WTC11 (cell line): ENCODE results near the gene REPIN1. TPM values are rescaled to one million over a fixed set of nuclear protein-coding genes. Genes with fewer than 3 reads are reported as not detected.
A peak's percentile ranks its signal among the peaks of the same experiment; 100 is the strongest.

Experiments used
- ATAC-seq: fragments of 200-7000 bp; cut with Tn5 transposase; 2 replicates; pipeline ENCODE4 v1.10.0; 2021; ENCODE audit warnings: mild to moderate bottlenecking, moderate library complexity
- CTCF ChIA-PET: fragments of 300-600 bp; sonication (Branson Sonifier 250); formaldehyde crosslinking; loops from one replicate; lab custom pipeline; 2021; ENCODE audit warnings: antibody characterized with exemption; lab: Charles Lee
- POLR2A ChIA-PET: fragments of 350-600 bp; sonication (Branson Sonifier 250); formaldehyde crosslinking; loops from one replicate; lab custom pipeline; 2021; ENCODE audit warnings: antibody characterized with exemption; lab: Charles Lee
- DNase-seq: peaks from one replicate; pipeline ENCODE4 v3.0.0; 2021; ENCODE audit warnings: low spot score
- H3K27ac Mint-ChIP-seq: 2 replicates; pipeline ENCODE4 v1.8.0; 2021; ENCODE audit warnings: mixed read lengths
- H3K27me3 Mint-ChIP-seq: 2 replicates; pipeline ENCODE4 v1.8.0; 2021; ENCODE audit warnings: low read depth, mild to moderate bottlenecking, moderate library complexity, mixed read lengths
- H3K36me3 Mint-ChIP-seq: 2 replicates; pipeline ENCODE4 v1.8.0; 2021; ENCODE audit warnings: mixed read lengths
- H3K4me1 Mint-ChIP-seq: 2 replicates; pipeline ENCODE4 v1.8.0; 2022; ENCODE audit warnings: mixed read lengths
- H3K4me3 Mint-ChIP-seq: 2 replicates; pipeline ENCODE4 v1.8.0; 2021; ENCODE audit warnings: mild to moderate bottlenecking, moderate library complexity, mixed read lengths
- H3K9me3 Mint-ChIP-seq: 2 replicates; pipeline ENCODE4 v1.8.0; 2021; ENCODE audit warnings: mixed read lengths
- ETV6 ChIP-seq: sonication (generic); formaldehyde crosslinking; IDR thresholded peaks from 2 replicates; pipeline ENCODE4 v1.8.1; 2022; ENCODE audit warnings: mild to moderate bottlenecking, missing genetic modification reagents
- FOXK1 ChIP-seq: sonication (generic); formaldehyde crosslinking; IDR thresholded peaks from 2 replicates; pipeline ENCODE4 v1.8.0; 2022; ENCODE audit warnings: mild to moderate bottlenecking, moderate library complexity, missing genetic modification reagents
- FOXP1 ChIP-seq: sonication (generic); formaldehyde crosslinking; IDR thresholded peaks from 2 replicates; pipeline ENCODE4 v1.8.0; 2022; ENCODE audit warnings: missing genetic modification reagents, mild to moderate bottlenecking, moderate library complexity, borderline replicate concordance
- GABPB1 ChIP-seq: sonication (generic); formaldehyde crosslinking; IDR thresholded peaks from 2 replicates; pipeline ENCODE4 v1.8.1; 2023; ENCODE audit warnings: mild to moderate bottlenecking, missing genetic modification reagents
- JUN ChIP-seq: sonication (generic); formaldehyde crosslinking; IDR thresholded peaks from 2 replicates; pipeline ENCODE4 v1.8.0; 2023; ENCODE audit warnings: mild to moderate bottlenecking, missing genetic modification reagents
- KAT7 ChIP-seq: sonication (generic); formaldehyde crosslinking; IDR thresholded peaks from 2 replicates; pipeline ENCODE4 v1.8.1; 2023; ENCODE audit warnings: missing genetic modification reagents, mild to moderate bottlenecking, borderline replicate concordance
- MYBL2 ChIP-seq: sonication (generic); formaldehyde crosslinking; IDR thresholded peaks from 2 replicates; pipeline ENCODE4 v1.8.1; 2023; ENCODE audit warnings: mild to moderate bottlenecking, moderate library complexity, missing genetic modification reagents
- NFATC4 ChIP-seq: fragments of 250-450 bp; sonication (Bioruptor Pico); IDR thresholded peaks from 2 replicates; pipeline ENCODE4 v1.9.0; 2021; ENCODE audit warnings: mild to moderate bottlenecking
- ZBTB21 ChIP-seq: sonication (generic); formaldehyde crosslinking; IDR thresholded peaks from 2 replicates; pipeline ENCODE4 v1.8.1; 2023; ENCODE audit warnings: mild to moderate bottlenecking, missing genetic modification reagents, borderline replicate concordance
- total RNA-seq: library from RNA; stranded (reverse); gene quantifications from 3 replicates; pipeline ENCODE4 v1.2.3, GENCODE V29; 2021
- TF ChIP-seq, protein P1 (sequence below): sonication (generic); formaldehyde crosslinking; conservative IDR thresholded peaks from 2 replicates; pipeline ENCODE4 v1.8.1; 2023; ENCODE audit warnings: mild to moderate bottlenecking, low read depth, missing genetic modification reagents, moderate library complexity
- TF ChIP-seq, protein P2 (sequence below): fragments of 250-450 bp; sonication (Bioruptor Pico); IDR thresholded peaks from 2 replicates; pipeline ENCODE4 v1.9.0; 2021; ENCODE audit warnings: mild to moderate bottlenecking
- TF ChIP-seq, protein P3 (sequence below): fragments of 250-450 bp; sonication (Bioruptor Pico); IDR thresholded peaks from 2 replicates; pipeline ENCODE4 v2.1.2; 2022; ENCODE audit warnings: mild to moderate bottlenecking, moderate library complexity
- TF ChIP-seq, protein P4 (sequence below): sonication (generic); formaldehyde crosslinking; IDR thresholded peaks from 2 replicates; pipeline ENCODE4 v1.8.1; 2022; ENCODE audit warnings: low read depth, missing genetic modification reagents, borderline replicate concordance
- TF ChIP-seq, protein P5 (sequence below): sonication (generic); formaldehyde crosslinking; IDR thresholded peaks from 2 replicates; pipeline ENCODE4 v1.8.1; 2023; ENCODE audit warnings: mild to moderate bottlenecking, missing genetic modification reagents

The REPIN1 gene
- total RNA-seq, 1 experiment from 2014 or later, result 130 TPM

DNA sequence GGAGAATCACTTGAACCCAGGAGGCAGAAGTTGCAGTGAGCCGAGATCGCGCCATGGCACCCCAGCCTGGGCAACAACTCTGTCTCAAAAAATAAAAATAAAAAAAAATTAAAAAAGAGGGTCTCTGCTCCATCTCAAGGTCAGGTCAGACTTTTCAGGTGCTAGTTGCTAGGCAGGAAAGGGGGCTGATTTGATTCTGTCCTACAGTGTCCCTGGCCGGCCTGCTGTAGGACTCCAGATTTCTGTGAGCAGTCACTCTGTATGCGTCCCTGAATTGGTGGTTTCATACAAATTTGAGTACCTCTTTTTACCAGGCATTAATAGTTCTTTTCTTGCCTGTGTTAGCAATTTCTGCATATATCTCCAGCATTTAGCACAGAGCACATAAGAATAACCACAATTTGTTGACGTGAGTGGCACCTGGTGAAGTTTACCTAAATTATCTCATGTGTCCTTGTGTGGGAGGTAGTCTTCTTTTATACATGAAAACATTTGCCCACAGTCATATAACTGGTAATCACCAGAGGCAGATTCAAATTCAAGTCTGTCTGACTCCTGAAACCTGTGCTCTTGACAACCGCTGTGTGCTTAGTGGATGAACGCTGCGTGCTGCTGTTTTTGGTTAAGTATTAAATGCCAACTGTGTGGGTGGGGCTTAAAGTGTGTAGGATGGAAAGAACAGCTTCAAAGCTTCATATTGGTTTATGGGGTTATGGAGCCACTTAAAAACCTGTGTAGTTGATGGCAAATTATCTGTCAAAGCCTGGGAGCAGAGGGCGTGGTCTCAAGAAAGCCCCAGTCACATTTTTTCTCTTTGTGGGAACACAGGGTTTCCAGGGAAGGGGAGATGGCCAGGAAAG lies 7.3 kb downstream of the REPIN1 start:
- no peaks in the 10 kb centered on the region for H3K27me3 Mint-ChIP-seq
- CTCF ChIA-PET, result no interaction called here
- peak; percentile 4 for DNase-seq
- no peak for ATAC-seq
- no peak for TF ChIP-seq MYBL2 (CRISPR knock-in tag)
- no peak for TF ChIP-seq ZBTB21 (CRISPR knock-in tag)
- no peak for TF ChIP-seq GABPB1
- TF ChIP-seq, protein P1, sequence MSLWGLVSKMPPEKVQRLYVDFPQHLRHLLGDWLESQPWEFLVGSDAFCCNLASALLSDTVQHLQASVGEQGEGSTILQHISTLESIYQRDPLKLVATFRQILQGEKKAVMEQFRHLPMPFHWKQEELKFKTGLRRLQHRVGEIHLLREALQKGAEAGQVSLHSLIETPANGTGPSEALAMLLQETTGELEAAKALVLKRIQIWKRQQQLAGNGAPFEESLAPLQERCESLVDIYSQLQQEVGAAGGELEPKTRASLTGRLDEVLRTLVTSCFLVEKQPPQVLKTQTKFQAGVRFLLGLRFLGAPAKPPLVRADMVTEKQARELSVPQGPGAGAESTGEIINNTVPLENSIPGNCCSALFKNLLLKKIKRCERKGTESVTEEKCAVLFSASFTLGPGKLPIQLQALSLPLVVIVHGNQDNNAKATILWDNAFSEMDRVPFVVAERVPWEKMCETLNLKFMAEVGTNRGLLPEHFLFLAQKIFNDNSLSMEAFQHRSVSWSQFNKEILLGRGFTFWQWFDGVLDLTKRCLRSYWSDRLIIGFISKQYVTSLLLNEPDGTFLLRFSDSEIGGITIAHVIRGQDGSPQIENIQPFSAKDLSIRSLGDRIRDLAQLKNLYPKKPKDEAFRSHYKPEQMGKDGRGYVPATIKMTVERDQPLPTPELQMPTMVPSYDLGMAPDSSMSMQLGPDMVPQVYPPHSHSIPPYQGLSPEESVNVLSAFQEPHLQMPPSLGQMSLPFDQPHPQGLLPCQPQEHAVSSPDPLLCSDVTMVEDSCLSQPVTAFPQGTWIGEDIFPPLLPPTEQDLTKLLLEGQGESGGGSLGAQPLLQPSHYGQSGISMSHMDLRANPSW (CRISPR knock-in tag), result no peak
- no peak for TF ChIP-seq ETV6 (CRISPR knock-in tag)
- TF ChIP-seq, all 79 proteins: peak for 0
- Mint-ChIP-seq H3K27ac (peak overlapping the region; percentile 88), H3K4me3 (no peak overlapping the region), H3K36me3 (peaks cover 27% of the 10 kb centered on the region), H3K9me3 (no peaks in the 10 kb centered on the region), H3K4me1 (peaks cover 67% of the 10 kb centered on the region)
- POLR2A ChIA-PET, result no interaction called here

DNA sequence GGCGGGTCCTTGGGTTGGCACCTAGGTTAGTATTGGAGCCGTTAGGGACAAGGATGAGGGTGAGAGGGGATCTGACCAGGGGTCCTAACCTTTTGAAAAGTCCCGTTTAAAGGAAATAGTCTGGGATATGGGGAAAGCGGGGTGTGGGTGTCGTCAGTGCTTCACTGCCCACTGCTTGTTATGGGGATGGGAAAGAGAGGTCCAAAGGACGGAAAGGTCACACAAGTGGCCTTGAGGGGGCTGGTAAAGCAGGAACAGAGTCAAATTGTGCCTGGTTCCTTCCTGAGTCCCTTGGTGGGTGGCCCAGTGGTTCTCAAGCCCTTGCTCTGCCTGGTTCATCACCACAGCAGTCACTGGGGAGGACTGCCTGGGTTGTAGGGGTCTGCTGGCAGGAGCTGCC lies 7.9 kb downstream of the REPIN1 start:
- Mint-ChIP-seq H3K4me3 (no peak overlapping the region), H3K36me3 (peaks cover 26% of the 10 kb centered on the region), H3K9me3 (no peaks in the 10 kb centered on the region), H3K4me1 (peaks cover 72% of the 10 kb centered on the region), H3K27ac (peak overlapping the region; percentile 88; the same call in 1 of the 2 replicates), H3K27me3 (no peaks in the 10 kb centered on the region)
- ChIA-PET POLR2A (no interaction called here), CTCF (interaction anchor here (1.8 to 2.3 kb wide), 2 partner anchors 12 to 36 kb away, joined by 6 to 7 read pairs; no protein-coding TSS in a partner anchor)
- TF ChIP-seq FOXK1 (CRISPR knock-in tag) (no peak), JUN (CRISPR knock-in tag) (no peak), FOXP1 (CRISPR knock-in tag) (no peak), NFATC4 (CRISPR knock-in tag) (no peak; the same call in 1 of the 2 replicates), KAT7 (CRISPR knock-in tag) (no peak)
- TF ChIP-seq, protein P2, sequence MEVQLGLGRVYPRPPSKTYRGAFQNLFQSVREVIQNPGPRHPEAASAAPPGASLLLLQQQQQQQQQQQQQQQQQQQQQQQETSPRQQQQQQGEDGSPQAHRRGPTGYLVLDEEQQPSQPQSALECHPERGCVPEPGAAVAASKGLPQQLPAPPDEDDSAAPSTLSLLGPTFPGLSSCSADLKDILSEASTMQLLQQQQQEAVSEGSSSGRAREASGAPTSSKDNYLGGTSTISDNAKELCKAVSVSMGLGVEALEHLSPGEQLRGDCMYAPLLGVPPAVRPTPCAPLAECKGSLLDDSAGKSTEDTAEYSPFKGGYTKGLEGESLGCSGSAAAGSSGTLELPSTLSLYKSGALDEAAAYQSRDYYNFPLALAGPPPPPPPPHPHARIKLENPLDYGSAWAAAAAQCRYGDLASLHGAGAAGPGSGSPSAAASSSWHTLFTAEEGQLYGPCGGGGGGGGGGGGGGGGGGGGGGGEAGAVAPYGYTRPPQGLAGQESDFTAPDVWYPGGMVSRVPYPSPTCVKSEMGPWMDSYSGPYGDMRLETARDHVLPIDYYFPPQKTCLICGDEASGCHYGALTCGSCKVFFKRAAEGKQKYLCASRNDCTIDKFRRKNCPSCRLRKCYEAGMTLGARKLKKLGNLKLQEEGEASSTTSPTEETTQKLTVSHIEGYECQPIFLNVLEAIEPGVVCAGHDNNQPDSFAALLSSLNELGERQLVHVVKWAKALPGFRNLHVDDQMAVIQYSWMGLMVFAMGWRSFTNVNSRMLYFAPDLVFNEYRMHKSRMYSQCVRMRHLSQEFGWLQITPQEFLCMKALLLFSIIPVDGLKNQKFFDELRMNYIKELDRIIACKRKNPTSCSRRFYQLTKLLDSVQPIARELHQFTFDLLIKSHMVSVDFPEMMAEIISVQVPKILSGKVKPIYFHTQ, result peak; percentile 46; the same call in 1 of the 2 replicates
- TF ChIP-seq, protein P3, sequence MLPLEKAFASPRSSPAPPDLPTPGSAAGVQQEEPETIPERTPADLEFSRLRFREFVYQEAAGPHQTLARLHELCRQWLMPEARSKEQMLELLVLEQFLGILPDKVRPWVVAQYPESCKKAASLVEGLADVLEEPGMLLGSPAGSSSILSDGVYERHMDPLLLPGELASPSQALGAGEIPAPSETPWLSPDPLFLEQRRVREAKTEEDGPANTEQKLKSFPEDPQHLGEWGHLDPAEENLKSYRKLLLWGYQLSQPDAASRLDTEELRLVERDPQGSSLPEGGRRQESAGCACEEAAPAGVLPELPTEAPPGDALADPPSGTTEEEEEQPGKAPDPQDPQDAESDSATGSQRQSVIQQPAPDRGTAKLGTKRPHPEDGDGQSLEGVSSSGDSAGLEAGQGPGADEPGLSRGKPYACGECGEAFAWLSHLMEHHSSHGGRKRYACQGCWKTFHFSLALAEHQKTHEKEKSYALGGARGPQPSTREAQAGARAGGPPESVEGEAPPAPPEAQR (CRISPR knock-in tag), result no peak
- TF ChIP-seq, protein P4, sequence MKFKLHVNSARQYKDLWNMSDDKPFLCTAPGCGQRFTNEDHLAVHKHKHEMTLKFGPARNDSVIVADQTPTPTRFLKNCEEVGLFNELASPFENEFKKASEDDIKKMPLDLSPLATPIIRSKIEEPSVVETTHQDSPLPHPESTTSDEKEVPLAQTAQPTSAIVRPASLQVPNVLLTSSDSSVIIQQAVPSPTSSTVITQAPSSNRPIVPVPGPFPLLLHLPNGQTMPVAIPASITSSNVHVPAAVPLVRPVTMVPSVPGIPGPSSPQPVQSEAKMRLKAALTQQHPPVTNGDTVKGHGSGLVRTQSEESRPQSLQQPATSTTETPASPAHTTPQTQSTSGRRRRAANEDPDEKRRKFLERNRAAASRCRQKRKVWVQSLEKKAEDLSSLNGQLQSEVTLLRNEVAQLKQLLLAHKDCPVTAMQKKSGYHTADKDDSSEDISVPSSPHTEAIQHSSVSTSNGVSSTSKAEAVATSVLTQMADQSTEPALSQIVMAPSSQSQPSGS (CRISPR knock-in tag), result no peak
- TF ChIP-seq, protein P5, sequence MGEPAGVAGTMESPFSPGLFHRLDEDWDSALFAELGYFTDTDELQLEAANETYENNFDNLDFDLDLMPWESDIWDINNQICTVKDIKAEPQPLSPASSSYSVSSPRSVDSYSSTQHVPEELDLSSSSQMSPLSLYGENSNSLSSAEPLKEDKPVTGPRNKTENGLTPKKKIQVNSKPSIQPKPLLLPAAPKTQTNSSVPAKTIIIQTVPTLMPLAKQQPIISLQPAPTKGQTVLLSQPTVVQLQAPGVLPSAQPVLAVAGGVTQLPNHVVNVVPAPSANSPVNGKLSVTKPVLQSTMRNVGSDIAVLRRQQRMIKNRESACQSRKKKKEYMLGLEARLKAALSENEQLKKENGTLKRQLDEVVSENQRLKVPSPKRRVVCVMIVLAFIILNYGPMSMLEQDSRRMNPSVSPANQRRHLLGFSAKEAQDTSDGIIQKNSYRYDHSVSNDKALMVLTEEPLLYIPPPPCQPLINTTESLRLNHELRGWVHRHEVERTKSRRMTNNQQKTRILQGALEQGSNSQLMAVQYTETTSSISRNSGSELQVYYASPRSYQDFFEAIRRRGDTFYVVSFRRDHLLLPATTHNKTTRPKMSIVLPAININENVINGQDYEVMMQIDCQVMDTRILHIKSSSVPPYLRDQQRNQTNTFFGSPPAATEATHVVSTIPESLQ, result no peak
- DNase-seq (peak; percentile 2), ATAC-seq (no peak)
